SK-N-MC (cell line): ENCODE results near the gene PSTPIP1.
"Not testable (repeated sequence)": the region's sequence is repeated elsewhere in the genome, so short reads cannot be mapped to it uniquely, and the experiment has no call there.

ENCODE experiments used
- DNase-seq: peaks from one replicate; pipeline ENCODE4 v3.0.0-alpha.2; 2011; ENCODE audit warnings: low read depth, low spot score
- H3K27ac ChIP-seq: fragments of 200-600 bp; sonication (generic); 2 replicates; pipeline ENCODE4 v1.5.1; 2016; ENCODE audit warnings: mixed run types
- H3K36me3 ChIP-seq: fragments of 200-600 bp; sonication (generic); 2 replicates; pipeline ENCODE4 v1.6.1; 2017; ENCODE audit warnings: antibody characterized with exemption, low read length, mixed read lengths; ENCODE audit not compliant: insufficient read depth
- H3K4me3 ChIP-seq: fragments of 200-600 bp; sonication (generic); 2 replicates; pipeline ENCODE4 v1.5.1; 2016
- H3K9ac ChIP-seq: fragments of 200-600 bp; sonication (generic); 2 replicates; pipeline ENCODE4 v1.8.0; 2017; ENCODE audit warnings: mixed run types, mixed read lengths; ENCODE audit not compliant: insufficient read length
- H3K9me3 ChIP-seq: fragments of 200-600 bp; sonication (generic); 2 replicates; pipeline ENCODE4 v1.6.1; 2017; ENCODE audit warnings: low read depth, mild to moderate bottlenecking, antibody characterized with exemption, low read length, moderate library complexity, mixed read lengths
- EZH2 ChIP-seq: fragments of 200-600 bp; sonication (generic); IDR thresholded peaks from one replicate; pipeline ENCODE4 v1.6.1; 2017; ENCODE audit warnings: antibody characterized with exemption
- FOXP2 ChIP-seq: optimal IDR thresholded peaks from 2 replicates; pipeline ENCODE3; 2011; ENCODE audit warnings: mild to moderate bottlenecking, moderate library complexity; ENCODE audit not compliant: insufficient read depth; ENCODE audit errors: extremely low read length, control extremely low read depth
- POLR2AphosphoS5 ChIP-seq: IDR thresholded peaks from 2 replicates; pipeline ENCODE4 v1.6.1; 2012; ENCODE audit warnings: mild to moderate bottlenecking, low read depth, low read length, borderline replicate concordance

Gene PSTPIP1

GRCh38 chr15:76963596-76963995 lies 31.3 kb upstream of the PSTPIP1 start:
- H3K9me3 ChIP-seq = no peaks in the 10 kb centered on the region
- no peak for DNase-seq
- no peak overlapping the region for H3K27ac ChIP-seq
- H3K36me3 ChIP-seq = no peaks in the 10 kb centered on the region
- TF ChIP-seq EZH2 = no peak
- TF ChIP-seq FOXP2 = no peak
- no peak for TF ChIP-seq POLR2AphosphoS5
- H3K4me3 ChIP-seq = no peak overlapping the region
- no peak overlapping the region for H3K9ac ChIP-seq

DNA sequence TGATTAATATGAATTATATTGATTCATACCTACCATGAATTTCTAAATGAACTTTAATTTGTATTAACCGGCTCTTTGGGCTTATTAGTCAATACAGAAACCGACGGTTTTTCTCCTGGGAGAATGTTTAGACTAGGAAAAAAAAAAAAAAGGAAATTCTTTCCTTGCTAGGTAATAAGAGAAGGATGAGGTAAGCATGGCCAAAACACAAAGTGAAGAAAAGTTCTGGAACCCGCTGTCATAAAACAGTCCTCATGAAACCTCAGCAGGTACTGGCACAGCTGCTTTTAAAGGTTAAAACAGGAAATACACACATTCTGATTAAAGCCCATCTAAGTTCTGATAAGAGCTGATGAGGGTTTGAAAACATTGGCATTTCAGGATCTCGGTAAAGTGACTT lies 30.8 kb upstream of the PSTPIP1 start:
- Histone ChIP-seq H3K27ac (no peak overlapping the region), H3K4me3 (no peak overlapping the region), H3K9ac (no peak overlapping the region), H3K36me3 (no peaks in the 10 kb centered on the region), H3K9me3 (no peaks in the 10 kb centered on the region)
- no peak for DNase-seq
- no peak for TF ChIP-seq FOXP2
- no peak for TF ChIP-seq EZH2
- TF ChIP-seq POLR2AphosphoS5 = no peak

- not testable (repeated sequence) for H3K9ac ChIP-seq, DNase-seq, H3K27ac ChIP-seq, H3K4me3 ChIP-seq, H3K9me3 ChIP-seq, H3K36me3 ChIP-seq
These were observed 28.9 kb upstream of the PSTPIP1 start for GRCh38 chr15:76966051-76966450.

DNA sequence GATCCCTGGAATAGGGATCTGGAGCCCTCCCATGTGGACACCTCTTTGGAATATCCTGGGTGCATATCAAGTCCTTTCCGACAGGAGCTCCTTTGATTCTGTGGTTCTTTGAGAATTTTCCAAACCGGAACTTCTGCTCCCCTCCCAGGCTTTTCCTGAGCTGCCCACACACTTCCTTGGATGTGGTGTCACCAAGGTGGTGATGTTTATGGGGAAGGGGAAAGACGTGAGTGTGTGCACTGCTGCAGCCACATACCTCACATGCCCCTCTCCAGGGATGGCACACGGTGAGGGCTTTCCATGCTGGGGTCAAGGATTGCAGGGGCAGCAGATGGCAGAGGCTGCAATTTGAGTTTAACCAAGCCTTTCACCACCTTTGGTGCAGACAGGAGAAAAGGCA lies 27.9 kb upstream of the PSTPIP1 start:
- Histone ChIP-seq H3K9me3 (no peaks in the 10 kb centered on the region), H3K27ac (no peak overlapping the region), H3K4me3 (no peak overlapping the region), H3K9ac (no peak overlapping the region), H3K36me3 (no peaks in the 10 kb centered on the region)
- TF ChIP-seq FOXP2 = no peak
- TF ChIP-seq EZH2 = no peak
- TF ChIP-seq POLR2AphosphoS5 = no peak
- DNase-seq = no peak

DNA sequence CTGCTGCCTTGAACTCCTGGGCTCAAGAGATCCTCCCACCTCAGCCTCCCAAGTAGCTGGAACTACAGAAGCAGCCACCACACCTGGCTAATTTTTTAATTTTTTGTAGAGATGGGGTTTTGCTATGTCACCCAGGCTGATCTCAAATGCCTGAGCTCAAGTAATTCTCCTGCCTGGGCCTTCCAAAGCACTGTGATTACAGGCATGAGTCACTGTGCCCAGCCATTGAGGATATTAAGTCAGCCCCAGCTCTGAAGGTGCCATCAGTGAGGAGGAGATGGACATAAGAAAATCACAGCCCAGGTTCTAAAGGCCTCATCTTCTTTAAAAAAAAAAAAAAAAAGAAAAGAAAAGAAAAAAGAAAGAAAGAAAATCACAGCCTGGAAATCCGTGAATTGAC lies 26.6 kb upstream of the PSTPIP1 start:
- no peaks in the 10 kb centered on the region for H3K9me3 ChIP-seq
- no peak overlapping the region for H3K9ac ChIP-seq
- H3K36me3 ChIP-seq = no peaks in the 10 kb centered on the region
- H3K4me3 ChIP-seq = no peak overlapping the region
- no peak for DNase-seq
- TF ChIP-seq FOXP2 (no peak), EZH2 (no peak), POLR2AphosphoS5 (no peak)
- H3K27ac ChIP-seq = no peak overlapping the region

GRCh38 chr15:76972389-76973361 lies 22.3 kb upstream of the PSTPIP1 start:
- TF ChIP-seq EZH2 = no peak

GRCh38 chr15:76973362-76973743 lies 21.6 kb upstream of the PSTPIP1 start:
- Histone ChIP-seq H3K27ac (no peak overlapping the region), H3K4me3 (no peak overlapping the region), H3K36me3 (no peaks in the 10 kb centered on the region), H3K9ac (no peak overlapping the region), H3K9me3 (no peaks in the 10 kb centered on the region)
- TF ChIP-seq POLR2AphosphoS5 (no peak), FOXP2 (no peak), EZH2 (no peak)
- no peak for DNase-seq

More at GRCh38 chr15:76972389-76973361, 22.3 kb upstream of the PSTPIP1 start:
- H3K27ac ChIP-seq = no peak overlapping the region
- no peak overlapping the region for H3K9ac ChIP-seq
- H3K9me3 ChIP-seq = no peaks in the 10 kb centered on the region
- DNase-seq = no peak
- H3K36me3 ChIP-seq = no peaks in the 10 kb centered on the region
- no peak overlapping the region for H3K4me3 ChIP-seq

DNA sequence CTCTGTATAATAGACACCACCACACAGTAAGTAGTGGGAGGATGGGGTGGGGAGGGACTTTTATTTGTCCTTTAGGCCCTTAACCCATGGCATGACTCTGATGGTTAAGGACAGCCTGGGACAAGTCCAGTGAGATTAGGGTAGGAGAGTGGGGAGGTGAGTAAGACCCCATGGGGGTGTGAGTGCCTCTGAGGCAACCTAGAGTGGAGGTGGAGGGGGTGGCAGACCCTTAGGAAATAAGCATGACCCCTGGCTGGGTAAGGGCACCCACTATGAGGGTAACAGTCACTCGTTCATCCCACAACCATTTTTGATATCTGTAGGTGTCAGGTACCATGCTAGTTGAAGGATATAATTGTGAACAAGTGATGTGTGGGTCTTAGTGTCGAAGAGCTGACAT lies 21.0 kb upstream of the PSTPIP1 start:
- no peaks in the 10 kb centered on the region for H3K36me3 ChIP-seq
- H3K27ac ChIP-seq = no peak overlapping the region
- no peaks in the 10 kb centered on the region for H3K9me3 ChIP-seq
- no peak for TF ChIP-seq FOXP2
- TF ChIP-seq EZH2 = no peak
- no peak for TF ChIP-seq POLR2AphosphoS5
- no peak overlapping the region for H3K9ac ChIP-seq
- H3K4me3 ChIP-seq = no peak overlapping the region
- no peak for DNase-seq

DNA sequence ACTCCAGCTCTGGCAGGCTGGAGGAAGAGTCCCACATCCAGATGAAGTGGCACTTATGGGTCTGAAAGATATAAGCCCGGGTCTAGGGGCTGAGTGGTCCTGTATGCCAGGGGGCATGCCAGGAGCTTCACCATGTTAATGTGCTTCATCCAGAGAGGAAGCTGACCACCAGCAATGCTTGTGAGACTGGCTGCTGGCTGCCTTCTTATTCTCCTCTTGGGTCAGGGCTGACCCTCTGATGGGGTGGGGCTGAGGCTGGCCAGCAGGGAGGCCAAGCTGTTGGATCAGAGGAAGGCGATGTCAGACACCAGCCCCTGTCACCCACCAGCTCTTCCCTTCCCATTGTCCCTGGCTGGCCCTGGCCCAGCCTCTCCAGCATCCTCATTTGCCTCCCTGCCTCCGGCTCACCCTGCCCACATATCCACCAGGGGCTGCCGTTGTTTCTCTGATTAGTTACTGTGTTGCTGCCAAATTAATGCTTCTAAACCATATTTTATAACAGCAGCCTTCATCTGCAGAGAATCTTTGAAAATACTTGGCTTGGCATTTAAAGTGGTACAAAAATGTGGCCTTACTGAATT lies 20.4 kb upstream of the PSTPIP1 start:
- no peak for DNase-seq
- H3K9me3 ChIP-seq = no peaks in the 10 kb centered on the region
- H3K27ac ChIP-seq = no peak overlapping the region
- H3K36me3 ChIP-seq = no peaks in the 10 kb centered on the region
- H3K9ac ChIP-seq = no peak overlapping the region
- no peak overlapping the region for H3K4me3 ChIP-seq
- TF ChIP-seq EZH2 (no peak), FOXP2 (no peak), POLR2AphosphoS5 (no peak)
